GM23338 (cell line): ENCODE results near the gene SRSF4. TPM values are rescaled to one million over a fixed set of nuclear protein-coding genes. Genes with fewer than 3 reads are reported as not detected.

ENCODE experiments used
- ATAC-seq: fragments of 200-7000 bp; cut with Tn5 transposase; 3 replicates; pipeline ENCODE4 v1.9.1; 2020
- DNase-seq: peaks from one replicate; pipeline ENCODE4 v3.0.0-alpha.2; 2015; ENCODE audit warnings: low spot score
- H2AFZ ChIP-seq: fragments of 200-600 bp; sonication (generic); 2 replicates; pipeline ENCODE4 v1.8.0; 2016; ENCODE audit warnings: antibody characterized with exemption, mild to moderate bottlenecking, moderate library complexity
- H3F3A ChIP-seq: fragments of 200-600 bp; sonication (generic); replicated peaks from 2 replicates; pipeline ENCODE4 v1.8.0; 2017; ENCODE audit warnings: antibody characterized with exemption, mixed run types, low read depth
- H3K27ac ChIP-seq: fragments of 200-600 bp; sonication (generic); 2 replicates; pipeline ENCODE4 v1.6.1; 2016; ENCODE audit warnings: low read depth
- H3K27me3 ChIP-seq: fragments of 200-600 bp; sonication (generic); 2 replicates; pipeline ENCODE4 v1.8.0; 2016; ENCODE audit warnings: mild to moderate bottlenecking, mixed run types, moderate library complexity; ENCODE audit not compliant: insufficient read depth
- H3K36me3 ChIP-seq: fragments of 200-600 bp; sonication (generic); 2 replicates; pipeline ENCODE4 v1.8.0; 2016; ENCODE audit warnings: mild to moderate bottlenecking; ENCODE audit not compliant: insufficient read depth
- H3K4me1 ChIP-seq: fragments of 200-600 bp; sonication (generic); 2 replicates; pipeline ENCODE4 v1.8.0; 2016; ENCODE audit warnings: mild to moderate bottlenecking, moderate library complexity; ENCODE audit not compliant: insufficient read depth
- H3K4me2 ChIP-seq: fragments of 200-600 bp; sonication (generic); 2 replicates; pipeline ENCODE4 v1.7.1; 2017; ENCODE audit warnings: mixed run types
- H3K4me3 ChIP-seq: fragments of 200-600 bp; sonication (generic); 2 replicates; pipeline ENCODE4 v1.6.1; 2016; ENCODE audit warnings: mixed run types
- H3K79me2 ChIP-seq: fragments of 200-600 bp; sonication (generic); replicated peaks from 2 replicates; pipeline ENCODE4 v1.8.0; 2017; ENCODE audit warnings: mild to moderate bottlenecking; ENCODE audit not compliant: insufficient read depth
- H3K9me2 ChIP-seq: fragments of 200-600 bp; sonication (generic); 2 replicates; pipeline ENCODE4 v1.8.0; 2017; ENCODE audit not compliant: insufficient read depth
- H4K20me1 ChIP-seq: fragments of 200-600 bp; sonication (generic); replicated peaks from 2 replicates; pipeline ENCODE4 v1.8.0; 2017; ENCODE audit warnings: mild to moderate bottlenecking; ENCODE audit not compliant: insufficient read depth
- H3K27ac Mint-ChIP-seq: 2 replicates; pipeline ENCODE4 v1.8.0; 2020; ENCODE audit warnings: inconsistent platforms, mild to moderate bottlenecking, moderate library complexity, mixed read lengths
- H3K27me3 Mint-ChIP-seq: 3 replicates; pipeline ENCODE4 v1.8.0; 2022; ENCODE audit warnings: low read depth, mild to moderate bottlenecking, moderate library complexity, mixed read lengths, inconsistent platforms; ENCODE audit not compliant: insufficient read depth, poor library complexity
- H3K36me3 Mint-ChIP-seq: 3 replicates; pipeline ENCODE4 v1.8.0; 2021; ENCODE audit warnings: low read depth, mild to moderate bottlenecking, inconsistent platforms, moderate library complexity, mixed read lengths
- H3K4me1 Mint-ChIP-seq: 3 replicates; pipeline ENCODE4 v1.8.0; 2020; ENCODE audit warnings: mild to moderate bottlenecking, inconsistent platforms, mixed read lengths
- H3K4me3 Mint-ChIP-seq: 3 replicates; pipeline ENCODE4 v1.8.0; 2021; ENCODE audit warnings: moderate library complexity, mild to moderate bottlenecking, inconsistent platforms, mixed read lengths
- H3K9me3 Mint-ChIP-seq: 3 replicates; pipeline ENCODE4 v1.8.0; 2020; ENCODE audit warnings: moderate library complexity, mild to moderate bottlenecking, inconsistent platforms, mixed read lengths
- CREB1 ChIP-seq: fragments of 250-450 bp; sonication (Bioruptor Pico); IDR thresholded peaks from 2 replicates; pipeline ENCODE4 v1.5.0; 2020; ENCODE audit warnings: low read depth, mild to moderate bottlenecking, moderate library complexity
- EZH2 ChIP-seq: fragments of 200-600 bp; sonication (generic); IDR thresholded peaks from one replicate; pipeline ENCODE4 v1.8.0; 2017; ENCODE audit warnings: antibody characterized with exemption, mild to moderate bottlenecking, low read depth; ENCODE audit not compliant: unreplicated experiment
- EZH2phosphoT487 ChIP-seq: fragments of 200-600 bp; sonication (generic); IDR thresholded peaks from one replicate; pipeline ENCODE4 v1.8.1; 2018; ENCODE audit warnings: antibody characterized with exemption; ENCODE audit not compliant: unreplicated experiment
- JUNB ChIP-seq: IDR thresholded peaks from one replicate; pipeline ENCODE4 v1.6.1; 2016; ENCODE audit warnings: antibody characterized with exemption; ENCODE audit not compliant: unreplicated experiment
- NANOG ChIP-seq: IDR thresholded peaks from 2 replicates; pipeline ENCODE4 v1.6.1; 2016; ENCODE audit warnings: antibody characterized with exemption, borderline replicate concordance
- POLR2AphosphoS5 ChIP-seq: IDR thresholded peaks from 2 replicates; pipeline ENCODE4 v1.6.1; 2016; ENCODE audit warnings: antibody characterized with exemption, low read depth
- STAT1 ChIP-seq: IDR thresholded peaks from one replicate; pipeline ENCODE4 v1.6.1; 2016; ENCODE audit warnings: antibody characterized with exemption; ENCODE audit not compliant: unreplicated experiment
- ZNF114 ChIP-seq: fragments of 250-450 bp; sonication (Bioruptor Pico); IDR thresholded peaks from 2 replicates; pipeline ENCODE4 v1.5.0; 2020; ENCODE audit warnings: mild to moderate bottlenecking, moderate library complexity
- ZNF331 ChIP-seq: fragments of 250-450 bp; sonication (Bioruptor Pico); IDR thresholded peaks from 2 replicates; pipeline ENCODE4 v1.5.0; 2020; ENCODE audit warnings: low read depth, mild to moderate bottlenecking, moderate library complexity
- polyA plus RNA-seq: library from polyadenylated mRNA; unstranded; fragments of >200 nt; fragmentation: Nextera tagmentation; extraction: Ambion mirVana; gene quantifications from 2 replicates; pipeline ENCODE4 v1.2.1, GENCODE V29; 2016
- total RNA-seq: library from RNA; depleted of rRNA; stranded (reverse); fragments of >200 nt; shearing (Covaris generic); gene quantifications from 2 replicates; pipeline ENCODE4 v1.2.3, GENCODE V29; 2014
- TF ChIP-seq, protein P1 (sequence below): IDR thresholded peaks from 2 replicates; pipeline ENCODE4 v1.6.1; 2016; ENCODE audit warnings: antibody characterized with exemption
- TF ChIP-seq, protein P2 (sequence below): IDR thresholded peaks from one replicate; pipeline ENCODE4 v1.6.1; 2018; ENCODE audit warnings: antibody characterized with exemption; ENCODE audit not compliant: unreplicated experiment
- TF ChIP-seq, protein P3 (sequence below), 2 experiments: fragments of 200-600 bp in 1 of 2; sonication (generic) in 1 of 2; conservative IDR thresholded peaks; 2 replicates each; pipeline versions ENCODE4 v1.5.1 to v1.6.1; 2016 to 2017; ENCODE audit warnings: antibody characterized with exemption in 2 of 2, low read depth in 2 of 2, mild to moderate bottlenecking in 2 of 2, moderate library complexity in 1 of 2
- TF ChIP-seq, protein P4 (sequence below): fragments of 250-450 bp; sonication (Bioruptor Pico); IDR thresholded peaks from 2 replicates; pipeline ENCODE4 v1.5.0; 2020; ENCODE audit warnings: mild to moderate bottlenecking, moderate library complexity

The SRSF4 gene
- total and polyA plus RNA-seq, 2 experiments from 2014 or later = 58.4 to 98.3 TPM

DNA sequence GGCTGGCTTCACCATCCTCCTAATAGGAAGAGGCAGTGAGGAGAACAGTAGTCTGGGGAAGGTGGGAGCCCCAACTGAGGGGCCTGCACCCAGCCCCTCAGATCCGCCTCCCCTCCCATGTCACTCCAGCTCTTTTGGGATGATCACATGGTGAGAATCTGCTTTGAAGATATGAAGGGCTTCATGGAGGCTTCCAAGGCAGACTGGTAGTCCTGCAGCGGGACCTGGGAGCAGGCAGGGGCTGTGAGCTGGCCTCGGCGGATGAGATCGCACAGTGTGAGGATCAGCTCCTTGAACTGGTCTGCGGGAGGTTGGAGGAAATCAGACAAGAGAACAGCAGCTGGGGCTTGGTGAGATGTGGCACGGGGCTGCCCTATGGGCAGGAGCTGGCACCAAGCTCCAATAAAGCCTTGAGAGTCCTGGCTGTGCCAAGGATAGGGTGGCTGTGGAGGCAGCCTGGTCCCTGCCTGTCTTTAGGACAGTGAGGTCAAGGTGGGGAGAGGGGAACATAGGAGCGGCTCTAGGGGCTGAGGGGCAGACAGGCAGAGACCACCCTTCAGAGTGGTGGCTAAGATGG, 12.3 kb upstream of the SRSF4 start:
- Histone ChIP-seq H2AFZ (no peak overlapping the region), H3K4me3 (no peak overlapping the region), H4K20me1 (no peaks in the 10 kb centered on the region), H3K9me2 (no peaks in the 10 kb centered on the region), H3K36me3 (no peaks in the 10 kb centered on the region; the same call in 1 of the 2 replicates), H3K4me1 (no peaks in the 10 kb centered on the region; the same call in 1 of the 2 replicates), H3K27ac (no peak overlapping the region), H3K4me2 (no peak overlapping the region), H3K79me2 (no peaks in the 10 kb centered on the region), H3F3A (0 out of 2 replicates have a peak, but pooled peaks cover 3% of the 10 kb centered on the region), H3K27me3 (no peaks in the 10 kb centered on the region)
- Mint-ChIP-seq H3K4me1 (peaks cover 11% of the 10 kb centered on the region), H3K9me3 (peaks cover 5% of the 10 kb centered on the region; the same call in 2 of the 3 replicates), H3K27me3 (peaks cover 13% of the 10 kb centered on the region), H3K27ac (no peak overlapping the region; the same call in 1 of the 2 replicates), H3K36me3 (peaks cover 29% of the 10 kb centered on the region), H3K4me3 (no peak overlapping the region)
- TF ChIP-seq ZNF114 (CRISPR knock-in tag) = no peak
- TF ChIP-seq EZH2phosphoT487 = no peak
- TF ChIP-seq, protein P1, sequence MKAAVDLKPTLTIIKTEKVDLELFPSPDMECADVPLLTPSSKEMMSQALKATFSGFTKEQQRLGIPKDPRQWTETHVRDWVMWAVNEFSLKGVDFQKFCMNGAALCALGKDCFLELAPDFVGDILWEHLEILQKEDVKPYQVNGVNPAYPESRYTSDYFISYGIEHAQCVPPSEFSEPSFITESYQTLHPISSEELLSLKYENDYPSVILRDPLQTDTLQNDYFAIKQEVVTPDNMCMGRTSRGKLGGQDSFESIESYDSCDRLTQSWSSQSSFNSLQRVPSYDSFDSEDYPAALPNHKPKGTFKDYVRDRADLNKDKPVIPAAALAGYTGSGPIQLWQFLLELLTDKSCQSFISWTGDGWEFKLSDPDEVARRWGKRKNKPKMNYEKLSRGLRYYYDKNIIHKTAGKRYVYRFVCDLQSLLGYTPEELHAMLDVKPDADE = no peak
- no peak for TF ChIP-seq NANOG
- no peak for TF ChIP-seq ZNF331 (CRISPR knock-in tag)
- TF ChIP-seq POLR2AphosphoS5 = no peak
- TF ChIP-seq, protein P2, sequence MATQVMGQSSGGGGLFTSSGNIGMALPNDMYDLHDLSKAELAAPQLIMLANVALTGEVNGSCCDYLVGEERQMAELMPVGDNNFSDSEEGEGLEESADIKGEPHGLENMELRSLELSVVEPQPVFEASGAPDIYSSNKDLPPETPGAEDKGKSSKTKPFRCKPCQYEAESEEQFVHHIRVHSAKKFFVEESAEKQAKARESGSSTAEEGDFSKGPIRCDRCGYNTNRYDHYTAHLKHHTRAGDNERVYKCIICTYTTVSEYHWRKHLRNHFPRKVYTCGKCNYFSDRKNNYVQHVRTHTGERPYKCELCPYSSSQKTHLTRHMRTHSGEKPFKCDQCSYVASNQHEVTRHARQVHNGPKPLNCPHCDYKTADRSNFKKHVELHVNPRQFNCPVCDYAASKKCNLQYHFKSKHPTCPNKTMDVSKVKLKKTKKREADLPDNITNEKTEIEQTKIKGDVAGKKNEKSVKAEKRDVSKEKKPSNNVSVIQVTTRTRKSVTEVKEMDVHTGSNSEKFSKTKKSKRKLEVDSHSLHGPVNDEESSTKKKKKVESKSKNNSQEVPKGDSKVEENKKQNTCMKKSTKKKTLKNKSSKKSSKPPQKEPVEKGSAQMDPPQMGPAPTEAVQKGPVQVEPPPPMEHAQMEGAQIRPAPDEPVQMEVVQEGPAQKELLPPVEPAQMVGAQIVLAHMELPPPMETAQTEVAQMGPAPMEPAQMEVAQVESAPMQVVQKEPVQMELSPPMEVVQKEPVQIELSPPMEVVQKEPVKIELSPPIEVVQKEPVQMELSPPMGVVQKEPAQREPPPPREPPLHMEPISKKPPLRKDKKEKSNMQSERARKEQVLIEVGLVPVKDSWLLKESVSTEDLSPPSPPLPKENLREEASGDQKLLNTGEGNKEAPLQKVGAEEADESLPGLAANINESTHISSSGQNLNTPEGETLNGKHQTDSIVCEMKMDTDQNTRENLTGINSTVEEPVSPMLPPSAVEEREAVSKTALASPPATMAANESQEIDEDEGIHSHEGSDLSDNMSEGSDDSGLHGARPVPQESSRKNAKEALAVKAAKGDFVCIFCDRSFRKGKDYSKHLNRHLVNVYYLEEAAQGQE = no peak
- TF ChIP-seq, protein P3, sequence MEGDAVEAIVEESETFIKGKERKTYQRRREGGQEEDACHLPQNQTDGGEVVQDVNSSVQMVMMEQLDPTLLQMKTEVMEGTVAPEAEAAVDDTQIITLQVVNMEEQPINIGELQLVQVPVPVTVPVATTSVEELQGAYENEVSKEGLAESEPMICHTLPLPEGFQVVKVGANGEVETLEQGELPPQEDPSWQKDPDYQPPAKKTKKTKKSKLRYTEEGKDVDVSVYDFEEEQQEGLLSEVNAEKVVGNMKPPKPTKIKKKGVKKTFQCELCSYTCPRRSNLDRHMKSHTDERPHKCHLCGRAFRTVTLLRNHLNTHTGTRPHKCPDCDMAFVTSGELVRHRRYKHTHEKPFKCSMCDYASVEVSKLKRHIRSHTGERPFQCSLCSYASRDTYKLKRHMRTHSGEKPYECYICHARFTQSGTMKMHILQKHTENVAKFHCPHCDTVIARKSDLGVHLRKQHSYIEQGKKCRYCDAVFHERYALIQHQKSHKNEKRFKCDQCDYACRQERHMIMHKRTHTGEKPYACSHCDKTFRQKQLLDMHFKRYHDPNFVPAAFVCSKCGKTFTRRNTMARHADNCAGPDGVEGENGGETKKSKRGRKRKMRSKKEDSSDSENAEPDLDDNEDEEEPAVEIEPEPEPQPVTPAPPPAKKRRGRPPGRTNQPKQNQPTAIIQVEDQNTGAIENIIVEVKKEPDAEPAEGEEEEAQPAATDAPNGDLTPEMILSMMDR (conservative IDR thresholded peaks at IDR 0.05; ENCODE audit: low read depth in 2 of 2) = no peak
- no peak for TF ChIP-seq EZH2
- TF ChIP-seq STAT1 = no peak
- TF ChIP-seq JUNB = no peak
- TF ChIP-seq, protein P4, sequence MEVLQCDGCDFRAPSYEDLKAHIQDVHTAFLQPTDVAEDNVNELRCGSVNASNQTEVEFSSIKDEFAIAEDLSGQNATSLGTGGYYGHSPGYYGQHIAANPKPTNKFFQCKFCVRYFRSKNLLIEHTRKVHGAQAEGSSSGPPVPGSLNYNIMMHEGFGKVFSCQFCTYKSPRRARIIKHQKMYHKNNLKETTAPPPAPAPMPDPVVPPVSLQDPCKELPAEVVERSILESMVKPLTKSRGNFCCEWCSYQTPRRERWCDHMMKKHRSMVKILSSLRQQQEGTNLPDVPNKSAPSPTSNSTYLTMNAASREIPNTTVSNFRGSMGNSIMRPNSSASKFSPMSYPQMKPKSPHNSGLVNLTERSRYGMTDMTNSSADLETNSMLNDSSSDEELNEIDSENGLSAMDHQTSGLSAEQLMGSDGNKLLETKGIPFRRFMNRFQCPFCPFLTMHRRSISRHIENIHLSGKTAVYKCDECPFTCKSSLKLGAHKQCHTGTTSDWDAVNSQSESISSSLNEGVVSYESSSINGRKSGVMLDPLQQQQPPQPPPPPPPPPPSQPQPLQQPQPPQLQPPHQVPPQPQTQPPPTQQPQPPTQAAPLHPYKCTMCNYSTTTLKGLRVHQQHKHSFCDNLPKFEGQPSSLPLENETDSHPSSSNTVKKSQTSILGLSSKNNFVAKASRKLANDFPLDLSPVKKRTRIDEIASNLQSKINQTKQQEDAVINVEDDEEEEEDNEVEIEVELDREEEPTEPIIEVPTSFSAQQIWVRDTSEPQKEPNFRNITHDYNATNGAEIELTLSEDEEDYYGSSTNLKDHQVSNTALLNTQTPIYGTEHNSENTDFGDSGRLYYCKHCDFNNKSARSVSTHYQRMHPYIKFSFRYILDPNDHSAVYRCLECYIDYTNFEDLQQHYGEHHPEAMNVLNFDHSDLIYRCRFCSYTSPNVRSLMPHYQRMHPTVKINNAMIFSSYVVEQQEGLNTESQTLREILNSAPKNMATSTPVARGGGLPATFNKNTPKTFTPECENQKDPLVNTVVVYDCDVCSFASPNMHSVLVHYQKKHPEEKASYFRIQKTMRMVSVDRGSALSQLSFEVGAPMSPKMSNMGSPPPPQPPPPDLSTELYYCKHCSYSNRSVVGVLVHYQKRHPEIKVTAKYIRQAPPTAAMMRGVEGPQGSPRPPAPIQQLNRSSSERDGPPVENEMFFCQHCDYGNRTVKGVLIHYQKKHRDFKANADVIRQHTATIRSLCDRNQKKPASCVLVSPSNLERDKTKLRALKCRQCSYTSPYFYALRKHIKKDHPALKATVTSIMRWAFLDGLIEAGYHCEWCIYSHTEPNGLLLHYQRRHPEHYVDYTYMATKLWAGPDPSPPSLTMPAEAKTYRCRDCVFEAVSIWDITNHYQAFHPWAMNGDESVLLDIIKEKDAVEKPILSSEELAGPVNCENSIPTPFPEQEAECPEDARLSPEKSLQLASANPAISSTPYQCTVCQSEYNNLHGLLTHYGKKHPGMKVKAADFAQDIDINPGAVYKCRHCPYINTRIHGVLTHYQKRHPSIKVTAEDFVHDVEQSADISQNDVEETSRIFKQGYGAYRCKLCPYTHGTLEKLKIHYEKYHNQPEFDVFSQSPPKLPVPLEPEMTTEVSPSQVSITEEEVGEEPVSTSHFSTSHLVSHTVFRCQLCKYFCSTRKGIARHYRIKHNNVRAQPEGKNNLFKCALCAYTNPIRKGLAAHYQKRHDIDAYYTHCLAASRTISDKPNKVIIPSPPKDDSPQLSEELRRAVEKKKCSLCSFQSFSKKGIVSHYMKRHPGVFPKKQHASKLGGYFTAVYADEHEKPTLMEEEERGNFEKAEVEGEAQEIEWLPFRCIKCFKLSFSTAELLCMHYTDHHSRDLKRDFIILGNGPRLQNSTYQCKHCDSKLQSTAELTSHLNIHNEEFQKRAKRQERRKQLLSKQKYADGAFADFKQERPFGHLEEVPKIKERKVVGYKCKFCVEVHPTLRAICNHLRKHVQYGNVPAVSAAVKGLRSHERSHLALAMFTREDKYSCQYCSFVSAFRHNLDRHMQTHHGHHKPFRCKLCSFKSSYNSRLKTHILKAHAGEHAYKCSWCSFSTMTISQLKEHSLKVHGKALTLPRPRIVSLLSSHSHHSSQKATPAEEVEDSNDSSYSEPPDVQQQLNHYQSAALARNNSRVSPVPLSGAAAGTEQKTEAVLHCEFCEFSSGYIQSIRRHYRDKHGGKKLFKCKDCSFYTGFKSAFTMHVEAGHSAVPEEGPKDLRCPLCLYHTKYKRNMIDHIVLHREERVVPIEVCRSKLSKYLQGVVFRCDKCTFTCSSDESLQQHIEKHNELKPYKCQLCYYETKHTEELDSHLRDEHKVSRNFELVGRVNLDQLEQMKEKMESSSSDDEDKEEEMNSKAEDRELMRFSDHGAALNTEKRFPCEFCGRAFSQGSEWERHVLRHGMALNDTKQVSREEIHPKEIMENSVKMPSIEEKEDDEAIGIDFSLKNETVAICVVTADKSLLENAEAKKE (CRISPR knock-in tag) = no peak
- no peak for TF ChIP-seq CREB1 (CRISPR knock-in tag)
- ATAC-seq = no peak
- DNase-seq = no peak
